ENCODE measurements around the gene PIK3C2G. TPM values are rescaled to one million over a fixed set of nuclear protein-coding genes. Genes with fewer than 3 reads are reported as not detected.

Gene PIK3C2G
- total and polyA plus RNA-seq, 8 donors: 0.29 to 191 (median 48.7) TPM

DNA sequence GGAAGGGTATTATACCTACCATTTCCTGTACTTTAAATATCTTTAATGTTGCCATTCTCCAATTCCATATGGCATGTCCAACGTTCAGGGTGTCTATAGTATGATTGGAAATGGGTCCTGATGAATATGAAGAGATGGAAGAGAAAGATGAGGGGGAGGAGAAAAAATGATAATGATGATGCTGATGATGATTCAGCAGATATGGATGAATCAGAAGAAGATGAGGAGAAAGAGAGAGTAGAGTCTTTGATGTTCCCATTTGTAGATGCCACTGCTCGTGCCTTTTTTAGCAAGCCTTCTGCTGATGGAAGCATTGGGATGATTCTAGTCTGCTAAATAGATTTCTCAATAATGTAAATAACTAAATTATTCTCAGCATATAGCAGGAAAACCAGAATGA is 163.5 kb downstream of the PIK3C2G start:
- no peaks in the 10 kb centered on the region for H3K4me1 ChIP-seq

DNA sequence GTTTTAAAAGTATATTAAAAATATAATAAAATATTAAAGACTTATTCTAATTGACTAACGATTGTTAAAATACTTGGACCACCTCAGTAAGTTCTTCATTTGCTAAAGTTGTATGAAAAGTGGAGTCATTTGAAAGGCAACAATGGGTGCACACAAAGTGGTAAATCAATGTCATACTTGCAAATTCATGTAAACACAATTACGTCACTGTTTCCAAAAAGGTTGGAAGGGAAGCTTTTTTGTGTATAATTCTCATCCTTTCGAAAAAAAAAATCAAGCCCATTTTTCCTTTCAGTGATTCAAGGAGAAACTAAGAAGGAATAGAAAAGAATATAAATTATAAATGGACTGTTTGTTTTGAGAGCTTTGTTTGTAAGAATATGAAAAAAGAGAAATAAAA is 166.2 kb downstream of the PIK3C2G start:
- H3K4me1 ChIP-seq: no peaks in the 10 kb centered on the region
- whole genome bisulfite sequencing, 5 donors: 76 to 83% (median 78%) methylated on average over 3 of the region's 3 CpGs
- DNase-seq: no peak
- TF ChIP-seq, protein P1, sequence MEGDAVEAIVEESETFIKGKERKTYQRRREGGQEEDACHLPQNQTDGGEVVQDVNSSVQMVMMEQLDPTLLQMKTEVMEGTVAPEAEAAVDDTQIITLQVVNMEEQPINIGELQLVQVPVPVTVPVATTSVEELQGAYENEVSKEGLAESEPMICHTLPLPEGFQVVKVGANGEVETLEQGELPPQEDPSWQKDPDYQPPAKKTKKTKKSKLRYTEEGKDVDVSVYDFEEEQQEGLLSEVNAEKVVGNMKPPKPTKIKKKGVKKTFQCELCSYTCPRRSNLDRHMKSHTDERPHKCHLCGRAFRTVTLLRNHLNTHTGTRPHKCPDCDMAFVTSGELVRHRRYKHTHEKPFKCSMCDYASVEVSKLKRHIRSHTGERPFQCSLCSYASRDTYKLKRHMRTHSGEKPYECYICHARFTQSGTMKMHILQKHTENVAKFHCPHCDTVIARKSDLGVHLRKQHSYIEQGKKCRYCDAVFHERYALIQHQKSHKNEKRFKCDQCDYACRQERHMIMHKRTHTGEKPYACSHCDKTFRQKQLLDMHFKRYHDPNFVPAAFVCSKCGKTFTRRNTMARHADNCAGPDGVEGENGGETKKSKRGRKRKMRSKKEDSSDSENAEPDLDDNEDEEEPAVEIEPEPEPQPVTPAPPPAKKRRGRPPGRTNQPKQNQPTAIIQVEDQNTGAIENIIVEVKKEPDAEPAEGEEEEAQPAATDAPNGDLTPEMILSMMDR (IDR thresholded peaks at IDR 0.05): no peak
- no peak for TF ChIP-seq POLR2AphosphoS5 (IDR thresholded peaks at IDR 0.05)
- TF ChIP-seq EP300 (IDR thresholded peaks at IDR 0.05): no peak
- TF ChIP-seq POLR2A (IDR thresholded peaks at IDR 0.05): no peak
- intact Hi-C loops (cut with DNase I; ENCODE audit: low total_unique reads): no loop called here
- no peaks in the 10 kb centered on the region for H3K27me3 ChIP-seq
- no peak overlapping the region for H3K4me3 ChIP-seq
- H3K27ac ChIP-seq: no peak overlapping the region
- peaks cover 0 to 9% (median 0%) of the 10 kb centered on the region in 4 donors for H3K36me3 ChIP-seq
- no peaks in the 10 kb centered on the region for H3K9me3 ChIP-seq

More for the DNA sequence above, 163.5 kb downstream of the PIK3C2G start:
- Histone ChIP-seq H3K9me3 (no peaks in the 10 kb centered on the region), H3K36me3 (peaks cover 0 to 9% (median 0%) of the 10 kb centered on the region in 4 donors), H3K27ac (no peak overlapping the region), H3K4me3 (no peak overlapping the region), H3K27me3 (no peaks in the 10 kb centered on the region)
- 71 to 85% (median 79%) methylated on average over 2 of the region's 2 CpGs for WGBS, 5 donors
- TF ChIP-seq, protein P1 (IDR thresholded peaks at IDR 0.05): no peak
- TF ChIP-seq POLR2AphosphoS5 (IDR thresholded peaks at IDR 0.05) (no peak), POLR2A (IDR thresholded peaks at IDR 0.05) (no peak), EP300 (IDR thresholded peaks at IDR 0.05) (no peak)
- intact Hi-C loops (cut with DNase I; ENCODE audit: low total_unique reads): no loop called here
- DNase-seq: no peak

DNA sequence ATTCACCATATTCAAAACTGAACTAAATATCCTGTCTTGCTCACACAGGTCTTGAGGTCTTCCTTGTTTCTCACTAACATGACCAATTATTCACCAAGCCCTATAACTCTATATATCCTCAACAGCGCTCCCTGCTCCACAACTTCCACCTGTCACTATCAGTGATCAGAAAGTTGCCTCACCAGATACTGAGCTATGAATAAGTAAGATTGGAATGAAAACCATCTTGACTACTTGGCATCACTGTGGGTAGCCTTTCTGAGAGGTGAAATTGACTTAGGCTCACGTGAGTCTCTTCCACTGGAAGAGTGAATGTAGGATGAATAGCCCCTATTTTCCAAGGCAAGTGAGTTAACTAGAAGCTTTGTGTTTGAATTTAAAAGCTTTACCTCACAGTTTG is 167.1 kb downstream of the PIK3C2G start:
- H3K36me3 ChIP-seq: peaks cover 0 to 9% (median 0%) of the 10 kb centered on the region in 4 donors
- no peak overlapping the region for H3K4me3 ChIP-seq
- no peaks in the 10 kb centered on the region for H3K9me3 ChIP-seq
- no peak overlapping the region for H3K27ac ChIP-seq
- 88 to 100% (median 92%) methylated on average over 2 of the region's 2 CpGs for WGBS, 5 donors
- no peak for TF ChIP-seq POLR2AphosphoS5 (IDR thresholded peaks at IDR 0.05)
- no peak for TF ChIP-seq POLR2A (IDR thresholded peaks at IDR 0.05)
- no peak for TF ChIP-seq EP300 (IDR thresholded peaks at IDR 0.05)
- TF ChIP-seq, protein P1 (IDR thresholded peaks at IDR 0.05): no peak
- intact Hi-C loops (cut with DNase I; ENCODE audit: low total_unique reads): no loop called here
- no peaks in the 10 kb centered on the region for H3K4me1 ChIP-seq
- no peak for DNase-seq
- no peaks in the 10 kb centered on the region for H3K27me3 ChIP-seq

DNA sequence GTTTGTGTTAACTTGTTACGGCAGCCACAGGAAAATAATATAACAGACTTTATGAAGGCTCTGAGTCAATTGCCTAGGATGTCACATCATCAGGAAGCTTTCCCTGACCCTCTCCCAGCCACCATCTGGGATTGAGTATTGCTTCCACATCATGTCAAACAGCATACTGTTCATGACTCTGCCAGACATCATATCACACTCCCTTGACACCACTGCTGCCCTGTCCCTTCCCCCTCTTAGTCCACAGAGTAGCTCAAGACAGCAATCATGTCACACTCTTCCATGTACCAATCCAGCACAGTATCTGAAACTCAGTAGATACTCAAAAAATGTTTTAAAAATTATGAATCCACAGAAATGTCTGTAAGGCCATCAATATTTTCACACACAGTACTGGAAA is 168.0 kb downstream of the PIK3C2G start:
- Histone ChIP-seq H3K4me3 (no peak overlapping the region), H3K4me1 (no peaks in the 10 kb centered on the region), H3K36me3 (peaks cover 0 to 9% (median 0%) of the 10 kb centered on the region in 4 donors), H3K9me3 (no peaks in the 10 kb centered on the region), H3K27ac (no peak overlapping the region), H3K27me3 (no peaks in the 10 kb centered on the region)
- intact Hi-C loops (cut with DNase I; ENCODE audit: low total_unique reads): no loop called here
- WGBS, 5 donors: 71 to 89% (median 84%) methylated on average over 1 of the region's 1 CpG
- no peak for TF ChIP-seq POLR2A (IDR thresholded peaks at IDR 0.05)
- TF ChIP-seq, protein P1 (IDR thresholded peaks at IDR 0.05): no peak
- no peak for TF ChIP-seq EP300 (IDR thresholded peaks at IDR 0.05)
- no peak for TF ChIP-seq POLR2AphosphoS5 (IDR thresholded peaks at IDR 0.05)
- DNase-seq: no peak

Measured in stomach (tissue), 9 donors.